COLO668 (cell line): ENCODE measurements around the gene KAT14.
"Not testable (repeated sequence)": the region's sequence is repeated elsewhere in the genome, so short reads cannot be mapped to it uniquely, and the experiment has no call there.

Experiments used
- DNase-seq: peaks from one replicate; lab custom pipeline; 2025; ENCODE audit not compliant: unreplicated experiment; lab: John Stamatoyannopoulos, UW

The KAT14 gene

GRCh38 chr20:18137412-18138265 lies at the start of gene KAT14, which contains the start of gene PET117:
Gene KAT14, plus strand, starts transcription at chr20:18137863. Its CDS starts 4,798 bp downstream, at chr20:18142661.
Gene PET117, plus strand, starts transcription at chr20:18137863. Its CDS starts 93 bp downstream, at chr20:18137956.
- DNase-seq = peak; percentile 96

GRCh38 chr20:18088298-18088697 lies 49.4 kb upstream of the KAT14 start:
- not testable (repeated sequence) for DNase-seq

- not testable (repeated sequence) for DNase-seq
Observed at GRCh38 chr20:18088841-18089240, 48.8 kb upstream of the KAT14 start.

GRCh38 chr20:18090044-18090443 lies 47.6 kb upstream of the KAT14 start:
- DNase-seq = no peak

- DNase-seq = no peak
Observed at GRCh38 chr20:18090477-18090876, 47.2 kb upstream of the KAT14 start.

- DNase-seq = no peak
Observed at GRCh38 chr20:18091623-18092022, 46.0 kb upstream of the KAT14 start.

GRCh38 chr20:18092890-18093289 lies 44.8 kb upstream of the KAT14 start:
- no peak for DNase-seq

- no peak for DNase-seq
Observed at GRCh38 chr20:18093388-18093787, 44.3 kb upstream of the KAT14 start.

- no peak for DNase-seq
Observed at GRCh38 chr20:18094191-18094590, 43.5 kb upstream of the KAT14 start.

GRCh38 chr20:18100569-18100968 lies 37.1 kb upstream of the KAT14 start:
- not testable (repeated sequence) for DNase-seq

GRCh38 chr20:18101125-18101810 lies 36.4 kb upstream of the KAT14 start:
- no peak for DNase-seq

- DNase-seq = peak; percentile 43
Observed at GRCh38 chr20:18103497-18103896, 34.2 kb upstream of the KAT14 start.

GRCh38 chr20:18108326-18108725 lies 29.3 kb upstream of the KAT14 start:
- DNase-seq = no peak

GRCh38 chr20:18128574-18128973 lies 9.1 kb upstream of the KAT14 start:
- not testable (repeated sequence) for DNase-seq

GRCh38 chr20:18132663-18133062 lies 5.0 kb upstream of the KAT14 start:
- no peak for DNase-seq

- DNase-seq = no peak
Observed at GRCh38 chr20:18133962-18134361, 3.7 kb upstream of the KAT14 start.

- no peak for DNase-seq
Observed at GRCh38 chr20:18138266-18138582, 561 bp downstream of the KAT14 start.

- no peak for DNase-seq
Observed at GRCh38 chr20:18138639-18139583, 1.2 kb downstream of the KAT14 start.

GRCh38 chr20:18139832-18140231 lies 2.2 kb downstream of the KAT14 start:
- DNase-seq = no peak

GRCh38 chr20:18144541-18145099 lies 7.0 kb downstream of the KAT14 start:
- no peak for DNase-seq

GRCh38 chr20:18154342-18154741 lies 16.7 kb downstream of the KAT14 start:
- no peak for DNase-seq
